ENCODE results near the gene NTM.

Gene NTM

GRCh38 chr11:131822506-131822905 lies 452.1 kb downstream of the NTM start:
- Histone ChIP-seq H3K36me3 (ENCODE audit: control insufficient read depth, insufficient read depth, low read length) (no peaks in the 10 kb centered on the region), H3K4me1 (ENCODE audit: control insufficient read depth, insufficient read depth, low read length, poor library complexity, severe bottlenecking) (no peaks in the 10 kb centered on the region), H3K27me3 (replicated peaks; ENCODE audit: control insufficient read depth, insufficient read depth, low read length, poor library complexity, severe bottlenecking) (no peaks in the 10 kb centered on the region), H3K4me3 (ENCODE audit: insufficient read depth, low read depth, low read length, poor library complexity, severe bottlenecking) (no peak overlapping the region), H3K27ac (ENCODE audit: insufficient read depth, low read length, poor library complexity, severe bottlenecking) (no peak overlapping the region), H3K9me3 (ENCODE audit: control insufficient read depth, low read length) (no peaks in the 10 kb centered on the region)
- no peak for DNase-seq

- Histone ChIP-seq H3K36me3 (ENCODE audit: control insufficient read depth, insufficient read depth, low read length) (no peaks in the 10 kb centered on the region), H3K4me1 (ENCODE audit: control insufficient read depth, insufficient read depth, low read length, poor library complexity, severe bottlenecking) (no peaks in the 10 kb centered on the region), H3K9me3 (ENCODE audit: control insufficient read depth, low read length) (no peaks in the 10 kb centered on the region), H3K27ac (ENCODE audit: insufficient read depth, low read length, poor library complexity, severe bottlenecking) (no peak overlapping the region), H3K27me3 (replicated peaks; ENCODE audit: control insufficient read depth, insufficient read depth, low read length, poor library complexity, severe bottlenecking) (no peaks in the 10 kb centered on the region), H3K4me3 (ENCODE audit: insufficient read depth, low read depth, low read length, poor library complexity, severe bottlenecking) (no peak overlapping the region)
- no peak for DNase-seq
These were observed 453.4 kb downstream of the NTM start for GRCh38 chr11:131823772-131824171.

GRCh38 chr11:131824771-131825170 lies 454.4 kb downstream of the NTM start:
- H3K9me3 ChIP-seq (ENCODE audit: control insufficient read depth, low read length) = no peaks in the 10 kb centered on the region
- H3K4me3 ChIP-seq (ENCODE audit: insufficient read depth, low read depth, low read length, poor library complexity, severe bottlenecking) = no peak overlapping the region
- DNase-seq = no peak
- no peak overlapping the region for H3K27ac ChIP-seq (ENCODE audit: insufficient read depth, low read length, poor library complexity, severe bottlenecking)
- H3K27me3 ChIP-seq (replicated peaks; ENCODE audit: control insufficient read depth, insufficient read depth, low read length, poor library complexity, severe bottlenecking) = no peaks in the 10 kb centered on the region
- no peaks in the 10 kb centered on the region for H3K4me1 ChIP-seq (ENCODE audit: control insufficient read depth, insufficient read depth, low read length, poor library complexity, severe bottlenecking)
- H3K36me3 ChIP-seq (ENCODE audit: control insufficient read depth, insufficient read depth, low read length) = no peaks in the 10 kb centered on the region

GRCh38 chr11:131827430-131827829 lies 457.0 kb downstream of the NTM start:
- H3K36me3 ChIP-seq (ENCODE audit: control insufficient read depth, insufficient read depth, low read length) = no peaks in the 10 kb centered on the region
- H3K4me1 ChIP-seq (ENCODE audit: control insufficient read depth, insufficient read depth, low read length, poor library complexity, severe bottlenecking) = no peaks in the 10 kb centered on the region
- H3K27ac ChIP-seq (ENCODE audit: insufficient read depth, low read length, poor library complexity, severe bottlenecking) = no peak overlapping the region
- no peaks in the 10 kb centered on the region for H3K9me3 ChIP-seq (ENCODE audit: control insufficient read depth, low read length)
- H3K27me3 ChIP-seq (replicated peaks; ENCODE audit: control insufficient read depth, insufficient read depth, low read length, poor library complexity, severe bottlenecking) = no peaks in the 10 kb centered on the region
- H3K4me3 ChIP-seq (ENCODE audit: insufficient read depth, low read depth, low read length, poor library complexity, severe bottlenecking) = no peak overlapping the region
- DNase-seq = no peak

GRCh38 chr11:131829725-131830124 lies 459.3 kb downstream of the NTM start:
- DNase-seq = no peak

GRCh38 chr11:131832079-131832478 lies 461.7 kb downstream of the NTM start:
- H3K4me1 ChIP-seq (ENCODE audit: control insufficient read depth, insufficient read depth, low read length, poor library complexity, severe bottlenecking) = no peaks in the 10 kb centered on the region
- H3K9me3 ChIP-seq (ENCODE audit: control insufficient read depth, low read length) = no peaks in the 10 kb centered on the region
- no peak overlapping the region for H3K27ac ChIP-seq (ENCODE audit: insufficient read depth, low read length, poor library complexity, severe bottlenecking)
- no peaks in the 10 kb centered on the region for H3K27me3 ChIP-seq (replicated peaks; ENCODE audit: control insufficient read depth, insufficient read depth, low read length, poor library complexity, severe bottlenecking)
- no peak overlapping the region for H3K4me3 ChIP-seq (ENCODE audit: insufficient read depth, low read depth, low read length, poor library complexity, severe bottlenecking)
- no peaks in the 10 kb centered on the region for H3K36me3 ChIP-seq (ENCODE audit: control insufficient read depth, insufficient read depth, low read length)
- DNase-seq = no peak

More at GRCh38 chr11:131829725-131830124, 459.3 kb downstream of the NTM start:
- no peaks in the 10 kb centered on the region for H3K36me3 ChIP-seq (ENCODE audit: control insufficient read depth, insufficient read depth, low read length)
- no peak overlapping the region for H3K27ac ChIP-seq (ENCODE audit: insufficient read depth, low read length, poor library complexity, severe bottlenecking)
- no peak overlapping the region for H3K4me3 ChIP-seq (ENCODE audit: insufficient read depth, low read depth, low read length, poor library complexity, severe bottlenecking)
- no peaks in the 10 kb centered on the region for H3K4me1 ChIP-seq (ENCODE audit: control insufficient read depth, insufficient read depth, low read length, poor library complexity, severe bottlenecking)
- H3K9me3 ChIP-seq (ENCODE audit: control insufficient read depth, low read length) = no peaks in the 10 kb centered on the region
- H3K27me3 ChIP-seq (replicated peaks; ENCODE audit: control insufficient read depth, insufficient read depth, low read length, poor library complexity, severe bottlenecking) = no peaks in the 10 kb centered on the region

GRCh38 chr11:131833366-131833765 lies 463.0 kb downstream of the NTM start:
- Histone ChIP-seq H3K4me1 (ENCODE audit: control insufficient read depth, insufficient read depth, low read length, poor library complexity, severe bottlenecking) (no peaks in the 10 kb centered on the region), H3K36me3 (ENCODE audit: control insufficient read depth, insufficient read depth, low read length) (no peaks in the 10 kb centered on the region), H3K4me3 (ENCODE audit: insufficient read depth, low read depth, low read length, poor library complexity, severe bottlenecking) (no peak overlapping the region), H3K9me3 (ENCODE audit: control insufficient read depth, low read length) (no peaks in the 10 kb centered on the region), H3K27me3 (replicated peaks; ENCODE audit: control insufficient read depth, insufficient read depth, low read length, poor library complexity, severe bottlenecking) (no peaks in the 10 kb centered on the region), H3K27ac (ENCODE audit: insufficient read depth, low read length, poor library complexity, severe bottlenecking) (no peak overlapping the region)
- DNase-seq = no peak

- DNase-seq = no peak
- H3K27ac ChIP-seq (ENCODE audit: insufficient read depth, low read length, poor library complexity, severe bottlenecking) = no peak overlapping the region
- H3K4me3 ChIP-seq (ENCODE audit: insufficient read depth, low read depth, low read length, poor library complexity, severe bottlenecking) = no peak overlapping the region
- no peaks in the 10 kb centered on the region for H3K27me3 ChIP-seq (replicated peaks; ENCODE audit: control insufficient read depth, insufficient read depth, low read length, poor library complexity, severe bottlenecking)
- H3K36me3 ChIP-seq (ENCODE audit: control insufficient read depth, insufficient read depth, low read length) = no peaks in the 10 kb centered on the region
- no peaks in the 10 kb centered on the region for H3K4me1 ChIP-seq (ENCODE audit: control insufficient read depth, insufficient read depth, low read length, poor library complexity, severe bottlenecking)
- H3K9me3 ChIP-seq (ENCODE audit: control insufficient read depth, low read length) = no peaks in the 10 kb centered on the region
These were observed 467.1 kb downstream of the NTM start for GRCh38 chr11:131837562-131837961.

- no peaks in the 10 kb centered on the region for H3K27me3 ChIP-seq (replicated peaks; ENCODE audit: control insufficient read depth, insufficient read depth, low read length, poor library complexity, severe bottlenecking)
- no peaks in the 10 kb centered on the region for H3K36me3 ChIP-seq (ENCODE audit: control insufficient read depth, insufficient read depth, low read length)
- H3K27ac ChIP-seq (ENCODE audit: insufficient read depth, low read length, poor library complexity, severe bottlenecking) = no peak overlapping the region
- no peaks in the 10 kb centered on the region for H3K4me1 ChIP-seq (ENCODE audit: control insufficient read depth, insufficient read depth, low read length, poor library complexity, severe bottlenecking)
- no peaks in the 10 kb centered on the region for H3K9me3 ChIP-seq (ENCODE audit: control insufficient read depth, low read length)
- H3K4me3 ChIP-seq (ENCODE audit: insufficient read depth, low read depth, low read length, poor library complexity, severe bottlenecking) = no peak overlapping the region
- no peak for DNase-seq
These were observed 467.6 kb downstream of the NTM start for GRCh38 chr11:131838016-131838415.

GRCh38 chr11:131839326-131839725 lies 468.9 kb downstream of the NTM start:
- no peaks in the 10 kb centered on the region for H3K9me3 ChIP-seq (ENCODE audit: control insufficient read depth, low read length)
- H3K36me3 ChIP-seq (ENCODE audit: control insufficient read depth, insufficient read depth, low read length) = no peaks in the 10 kb centered on the region
- no peak overlapping the region for H3K4me3 ChIP-seq (ENCODE audit: insufficient read depth, low read depth, low read length, poor library complexity, severe bottlenecking)
- no peak for DNase-seq
- H3K27me3 ChIP-seq (replicated peaks; ENCODE audit: control insufficient read depth, insufficient read depth, low read length, poor library complexity, severe bottlenecking) = no peaks in the 10 kb centered on the region
- H3K4me1 ChIP-seq (ENCODE audit: control insufficient read depth, insufficient read depth, low read length, poor library complexity, severe bottlenecking) = no peaks in the 10 kb centered on the region
- no peak overlapping the region for H3K27ac ChIP-seq (ENCODE audit: insufficient read depth, low read length, poor library complexity, severe bottlenecking)

- Histone ChIP-seq H3K4me1 (ENCODE audit: control insufficient read depth, insufficient read depth, low read length, poor library complexity, severe bottlenecking) (no peaks in the 10 kb centered on the region), H3K4me3 (ENCODE audit: insufficient read depth, low read depth, low read length, poor library complexity, severe bottlenecking) (no peak overlapping the region), H3K9me3 (ENCODE audit: control insufficient read depth, low read length) (no peaks in the 10 kb centered on the region), H3K36me3 (ENCODE audit: control insufficient read depth, insufficient read depth, low read length) (no peaks in the 10 kb centered on the region), H3K27me3 (replicated peaks; ENCODE audit: control insufficient read depth, insufficient read depth, low read length, poor library complexity, severe bottlenecking) (no peaks in the 10 kb centered on the region), H3K27ac (ENCODE audit: insufficient read depth, low read length, poor library complexity, severe bottlenecking) (no peak overlapping the region)
- DNase-seq = no peak
These were observed 470.1 kb downstream of the NTM start for GRCh38 chr11:131840545-131840944.

Data from effector memory CD4-positive, alpha-beta T cell (primary cell).